ENCODE results near the gene C14orf180.

Gene C14orf180

DNA sequence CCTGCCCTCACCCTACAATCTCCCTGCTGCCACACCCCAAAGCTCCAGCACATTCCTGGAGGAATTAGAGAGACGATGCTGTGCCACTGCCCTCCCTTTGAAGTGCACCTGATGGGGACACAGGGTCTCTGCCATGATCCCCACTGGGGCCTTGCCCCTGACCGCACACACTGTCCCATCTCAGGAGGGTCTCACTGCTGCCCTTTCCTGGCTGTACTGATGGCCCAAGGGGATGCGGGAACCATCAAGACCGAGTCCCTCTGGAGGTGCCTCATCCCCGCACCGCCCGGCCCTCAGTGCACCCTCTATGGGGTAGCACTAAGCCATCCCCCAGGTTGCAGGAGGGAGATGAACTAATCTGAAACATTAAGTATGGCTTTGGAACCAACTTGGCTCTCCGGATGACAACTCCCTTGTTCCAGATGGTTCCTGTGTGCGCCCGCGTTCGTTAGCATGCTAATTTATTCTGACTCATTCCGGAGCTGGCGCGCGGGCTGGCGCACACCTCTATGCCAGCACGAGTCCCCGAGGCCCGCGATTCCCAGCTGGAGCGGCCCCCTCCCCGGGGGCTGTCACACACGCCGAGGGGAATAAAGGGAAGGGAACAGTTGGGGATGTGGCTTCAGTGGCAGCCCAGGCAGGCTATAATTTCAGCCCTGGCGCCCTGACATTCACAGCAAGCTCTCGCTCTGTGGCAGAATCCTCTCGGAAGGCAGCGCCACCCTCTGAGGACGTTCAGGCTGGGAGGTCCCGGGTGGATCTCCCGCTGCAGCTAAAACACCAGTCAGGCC lies 34.2 kb upstream of the C14orf180 start:
- no peak overlapping the region for H3K27ac ChIP-seq (ENCODE audit: low read depth, low read length, severe bottlenecking)
- H3K9me3 ChIP-seq (ENCODE audit: control insufficient read depth, low read length), result no peaks in the 10 kb centered on the region
- no peak overlapping the region for H3K4me3 ChIP-seq (ENCODE audit: extremely low read depth, insufficient read depth, low read length, poor library complexity, severe bottlenecking)
- no peaks in the 10 kb centered on the region for H3K4me1 ChIP-seq (ENCODE audit: control insufficient read depth, insufficient read depth, low read length, poor library complexity, severe bottlenecking)
- WGBS, 2 experiments (ENCODE audit: insufficient coverage in 2 of 2), result 85 to 88% methylated on average over 30 to 32 of the region's 32 CpGs
- H3K36me3 ChIP-seq (ENCODE audit: control insufficient read depth, insufficient read depth, low read length), result no peaks in the 10 kb centered on the region

GRCh38 chr14:104545942-104546501 lies 33.5 kb upstream of the C14orf180 start:
- H3K4me3 ChIP-seq (ENCODE audit: extremely low read depth, insufficient read depth, low read length, poor library complexity, severe bottlenecking), result no peak overlapping the region
- WGBS, 2 experiments (ENCODE audit: insufficient coverage in 2 of 2), result 78 to 82% methylated on average over 23 to 24 of the region's 24 CpGs
- no peaks in the 10 kb centered on the region for H3K4me1 ChIP-seq (ENCODE audit: control insufficient read depth, insufficient read depth, low read length, poor library complexity, severe bottlenecking)
- H3K27ac ChIP-seq (ENCODE audit: low read depth, low read length, severe bottlenecking), result no peak overlapping the region
- H3K9me3 ChIP-seq (ENCODE audit: control insufficient read depth, low read length), result no peaks in the 10 kb centered on the region
- H3K36me3 ChIP-seq (ENCODE audit: control insufficient read depth, insufficient read depth, low read length), result no peaks in the 10 kb centered on the region

GRCh38 chr14:104546591-104547309 lies 32.8 kb upstream of the C14orf180 start:
- Histone ChIP-seq H3K4me3 (ENCODE audit: extremely low read depth, insufficient read depth, low read length, poor library complexity, severe bottlenecking) (no peak overlapping the region), H3K9me3 (ENCODE audit: control insufficient read depth, low read length) (no peaks in the 10 kb centered on the region), H3K36me3 (ENCODE audit: control insufficient read depth, insufficient read depth, low read length) (no peaks in the 10 kb centered on the region), H3K4me1 (ENCODE audit: control insufficient read depth, insufficient read depth, low read length, poor library complexity, severe bottlenecking) (no peaks in the 10 kb centered on the region), H3K27ac (ENCODE audit: low read depth, low read length, severe bottlenecking) (no peak overlapping the region)
- WGBS, 2 experiments (ENCODE audit: insufficient coverage in 2 of 2), result 92 to 95% methylated on average over 14 to 19 of the region's 19 CpGs

GRCh38 chr14:104547310-104547997 lies 32.1 kb upstream of the C14orf180 start:
- no peaks in the 10 kb centered on the region for H3K9me3 ChIP-seq (ENCODE audit: control insufficient read depth, low read length)
- H3K36me3 ChIP-seq (ENCODE audit: control insufficient read depth, insufficient read depth, low read length), result no peaks in the 10 kb centered on the region
- 90 to 95% methylated on average over 15 of the region's 18 CpGs for WGBS, 2 experiments (ENCODE audit: insufficient coverage in 2 of 2)
- H3K27ac ChIP-seq (ENCODE audit: low read depth, low read length, severe bottlenecking), result no peak overlapping the region
- no peaks in the 10 kb centered on the region for H3K4me1 ChIP-seq (ENCODE audit: control insufficient read depth, insufficient read depth, low read length, poor library complexity, severe bottlenecking)
- no peak overlapping the region for H3K4me3 ChIP-seq (ENCODE audit: extremely low read depth, insufficient read depth, low read length, poor library complexity, severe bottlenecking)

DNA sequence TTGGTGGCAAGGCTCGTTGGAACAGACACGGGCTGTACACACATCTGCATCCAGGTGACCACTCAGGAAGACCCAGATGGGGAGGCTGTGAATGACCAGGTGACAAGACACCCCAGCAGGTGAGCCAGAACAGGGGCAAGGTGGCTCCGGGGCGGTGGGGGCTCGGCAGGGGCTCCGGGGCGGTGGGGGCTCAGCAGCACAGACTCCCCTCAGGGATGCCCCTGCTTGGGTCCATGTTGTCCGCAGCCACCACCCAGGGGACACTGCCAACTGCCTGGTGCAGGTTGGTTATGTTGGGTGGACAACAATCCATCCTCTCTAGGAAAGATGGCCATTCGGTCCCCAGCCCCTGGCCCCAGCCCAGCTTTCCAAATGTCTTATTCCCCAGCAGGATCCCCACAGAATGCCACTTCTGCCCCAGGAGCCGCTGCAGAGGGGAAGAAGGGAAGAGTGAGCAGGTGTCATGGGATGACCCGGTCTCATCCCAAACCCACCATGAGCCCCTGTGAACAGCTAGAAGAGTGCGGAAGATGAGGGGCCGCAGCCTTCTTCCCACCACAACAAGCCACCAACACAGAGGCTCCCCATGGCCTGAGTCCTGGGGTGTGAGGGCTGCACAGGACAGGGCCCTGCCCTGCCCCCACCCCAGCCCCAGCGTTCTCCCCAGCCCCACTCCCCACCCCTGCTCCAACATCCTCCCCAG lies 31.4 kb upstream of the C14orf180 start:
- no peaks in the 10 kb centered on the region for H3K9me3 ChIP-seq (ENCODE audit: control insufficient read depth, low read length)
- no peak overlapping the region for H3K27ac ChIP-seq (ENCODE audit: low read depth, low read length, severe bottlenecking)
- no peak overlapping the region for H3K4me3 ChIP-seq (ENCODE audit: extremely low read depth, insufficient read depth, low read length, poor library complexity, severe bottlenecking)
- no peaks in the 10 kb centered on the region for H3K4me1 ChIP-seq (ENCODE audit: control insufficient read depth, insufficient read depth, low read length, poor library complexity, severe bottlenecking)
- H3K36me3 ChIP-seq (ENCODE audit: control insufficient read depth, insufficient read depth, low read length), result no peaks in the 10 kb centered on the region
- WGBS, 2 experiments (ENCODE audit: insufficient coverage in 2 of 2), result 92 to 95% methylated on average over 6 to 7 of the region's 14 CpGs

DNA sequence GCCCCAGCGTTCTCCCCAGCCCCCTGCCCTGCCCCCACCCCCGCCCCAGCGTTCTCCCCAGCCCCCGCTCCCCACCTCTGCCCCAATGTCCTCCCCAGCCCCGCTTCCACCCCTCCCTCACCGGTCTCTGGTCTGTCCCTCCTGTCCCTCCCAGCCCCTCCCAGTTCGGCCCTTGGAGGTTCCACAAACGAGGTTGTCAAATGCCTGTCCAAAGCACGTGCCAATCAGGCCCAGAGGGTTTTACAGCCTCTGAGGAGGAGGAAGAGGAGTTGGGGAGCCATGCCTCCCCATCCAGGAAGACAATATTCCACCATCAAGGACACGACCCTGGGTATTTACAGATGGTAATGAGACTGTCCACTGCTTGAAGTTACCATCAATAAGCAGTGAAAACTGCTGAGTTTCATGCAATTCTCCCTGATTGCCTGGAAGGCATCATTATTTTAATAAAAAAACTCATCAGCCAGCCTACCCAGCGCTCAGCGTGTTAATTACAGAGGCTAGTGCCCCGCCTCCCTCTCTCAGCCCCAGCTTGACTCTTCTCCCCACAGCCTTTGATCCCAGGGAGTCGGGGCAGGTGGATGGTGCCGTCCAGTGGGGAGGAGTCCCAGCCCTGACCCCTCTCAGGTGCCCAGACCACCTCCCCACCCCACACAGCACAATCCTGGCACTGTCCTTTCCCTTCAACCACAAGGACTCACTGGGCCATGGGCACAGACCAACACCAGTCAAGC lies 30.6 kb upstream of the C14orf180 start:
- WGBS, 2 experiments (ENCODE audit: insufficient coverage in 2 of 2), result 20 to 34% methylated on average over 1 to 5 of the region's 15 CpGs
- Histone ChIP-seq H3K4me1 (ENCODE audit: control insufficient read depth, insufficient read depth, low read length, poor library complexity, severe bottlenecking) (no peaks in the 10 kb centered on the region), H3K9me3 (ENCODE audit: control insufficient read depth, low read length) (no peaks in the 10 kb centered on the region), H3K36me3 (ENCODE audit: control insufficient read depth, insufficient read depth, low read length) (no peaks in the 10 kb centered on the region), H3K4me3 (ENCODE audit: extremely low read depth, insufficient read depth, low read length, poor library complexity, severe bottlenecking) (no peak overlapping the region), H3K27ac (ENCODE audit: low read depth, low read length, severe bottlenecking) (no peak overlapping the region)

DNA sequence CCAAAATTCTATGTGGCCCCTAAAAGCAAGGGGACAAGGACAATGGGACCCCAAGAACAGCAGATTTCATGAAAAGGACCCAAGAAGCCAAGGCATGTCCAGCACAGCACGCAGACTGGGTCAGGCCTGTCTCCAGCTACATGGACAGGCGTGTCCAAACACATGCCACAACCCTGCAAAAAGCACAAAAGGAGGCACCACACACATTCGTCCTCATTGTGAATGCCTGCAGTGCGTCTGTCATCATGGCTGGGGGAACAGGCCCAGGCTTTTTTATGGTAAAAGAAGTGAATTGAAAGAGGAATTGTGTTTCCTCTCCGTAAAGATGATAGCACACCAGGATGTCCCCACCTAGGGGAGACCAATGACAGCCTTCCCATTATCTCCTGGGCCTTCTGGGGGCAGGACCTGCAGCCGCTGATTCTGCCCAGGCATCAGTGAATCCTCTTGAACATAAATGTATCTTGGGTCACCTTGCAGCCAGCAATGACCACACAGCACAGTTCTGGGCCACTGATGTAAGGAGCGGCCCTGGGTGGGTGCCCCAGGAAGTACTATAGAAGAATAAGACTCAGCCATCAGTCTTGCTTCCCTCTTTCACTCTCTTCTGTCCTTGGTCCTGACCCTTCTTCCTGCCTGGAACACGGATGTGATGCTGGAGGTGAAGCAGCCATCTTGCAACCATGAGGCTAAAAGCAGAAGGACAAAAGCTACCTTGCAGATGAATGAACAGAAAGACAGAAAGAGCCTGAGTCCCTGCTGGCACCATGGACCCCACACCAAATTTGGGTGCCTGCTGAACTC lies 29.8 kb upstream of the C14orf180 start:
- Histone ChIP-seq H3K4me1 (ENCODE audit: control insufficient read depth, insufficient read depth, low read length, poor library complexity, severe bottlenecking) (no peaks in the 10 kb centered on the region), H3K9me3 (ENCODE audit: control insufficient read depth, low read length) (no peaks in the 10 kb centered on the region), H3K4me3 (ENCODE audit: extremely low read depth, insufficient read depth, low read length, poor library complexity, severe bottlenecking) (no peak overlapping the region), H3K27ac (ENCODE audit: low read depth, low read length, severe bottlenecking) (no peak overlapping the region), H3K36me3 (ENCODE audit: control insufficient read depth, insufficient read depth, low read length) (no peaks in the 10 kb centered on the region)
- WGBS, 2 experiments (ENCODE audit: insufficient coverage in 2 of 2), result 66 to 77% methylated on average over 4 to 5 of the region's 8 CpGs

DNA sequence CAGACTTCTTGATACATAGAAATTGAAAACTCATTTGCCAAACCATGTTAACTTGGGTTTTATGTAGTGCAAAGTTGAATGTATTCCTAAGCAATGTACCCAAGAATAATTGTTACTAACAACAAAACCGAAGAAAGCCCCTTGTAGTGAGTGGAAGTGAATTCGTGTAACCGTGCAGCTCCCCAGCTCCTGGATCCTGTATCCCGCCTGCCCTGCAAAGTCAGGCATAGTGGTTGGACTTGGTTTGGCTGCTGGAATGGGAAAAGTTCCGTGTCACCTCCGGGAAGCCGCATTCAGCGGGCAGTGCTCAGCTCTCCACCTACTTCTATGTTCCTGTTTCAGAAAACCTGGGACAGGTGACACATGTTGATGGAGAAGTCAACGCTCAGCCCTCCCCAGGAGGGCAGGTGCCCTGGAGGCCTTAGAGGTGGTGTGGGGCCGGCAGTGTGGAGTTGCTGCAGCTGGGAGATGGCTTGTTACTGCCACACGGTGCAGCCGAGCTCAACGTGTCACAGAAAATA lies 29.2 kb upstream of the C14orf180 start:
- no peaks in the 10 kb centered on the region for H3K9me3 ChIP-seq (ENCODE audit: control insufficient read depth, low read length)
- WGBS, 2 experiments (ENCODE audit: insufficient coverage in 2 of 2), result 93 to 100% methylated on average over 7 to 9 of the region's 13 CpGs
- H3K27ac ChIP-seq (ENCODE audit: low read depth, low read length, severe bottlenecking), result no peak overlapping the region
- no peaks in the 10 kb centered on the region for H3K4me1 ChIP-seq (ENCODE audit: control insufficient read depth, insufficient read depth, low read length, poor library complexity, severe bottlenecking)
- H3K36me3 ChIP-seq (ENCODE audit: control insufficient read depth, insufficient read depth, low read length), result no peaks in the 10 kb centered on the region
- no peak overlapping the region for H3K4me3 ChIP-seq (ENCODE audit: extremely low read depth, insufficient read depth, low read length, poor library complexity, severe bottlenecking)
